ENCODE results near the gene OR5W2. TPM values are rescaled to one million over a fixed set of nuclear protein-coding genes. Genes with fewer than 3 reads are reported as not detected.

OR5W2 gene
- total RNA-seq, 1 donor from 2014 or later = not detected

GRCh38 chr11:55942785-55943392 lies 28.5 kb upstream of the OR5W2 start:
- no peak overlapping the region for H3K9ac ChIP-seq
- H3K36me3 ChIP-seq = no peaks in the 10 kb centered on the region
- H3K27me3 ChIP-seq = no peaks in the 10 kb centered on the region
- no peak for TF ChIP-seq EZH2phosphoT487 (IDR thresholded peaks at IDR 0.05)
- TF ChIP-seq CTCF (IDR thresholded peaks at IDR 0.05) = peak; percentile 78
- no peak overlapping the region for H2AFZ ChIP-seq (replicated peaks)
- H3K36me3 Mint-ChIP-seq = no peaks in the 10 kb centered on the region
- H4K20me1 ChIP-seq (ENCODE audit: low read depth) = no peaks in the 10 kb centered on the region
- no peaks in the 10 kb centered on the region for H3F3A ChIP-seq (ENCODE audit: low read depth)
- H3K27ac Mint-ChIP-seq = no peak overlapping the region
- no peaks in the 10 kb centered on the region for H3K4me1 ChIP-seq
- H3K4me1 Mint-ChIP-seq = no peaks in the 10 kb centered on the region
- H3K4me2 ChIP-seq = no peak overlapping the region
- H3K9me3 ChIP-seq (ENCODE audit: low read depth) = no peaks in the 10 kb centered on the region
- no peak overlapping the region for H3K27ac ChIP-seq
- no peak overlapping the region for H3K4me3 Mint-ChIP-seq
- H3K79me2 ChIP-seq (ENCODE audit: low read depth) = no peaks in the 10 kb centered on the region
- peak; percentile 66 for DNase-seq (ENCODE audit: low spot score)
- H3K4me3 ChIP-seq = no peak overlapping the region
- no peaks in the 10 kb centered on the region for H3K27me3 Mint-ChIP-seq (ENCODE audit: insufficient read depth, low read depth)
- no peaks in the 10 kb centered on the region for H3K9me3 Mint-ChIP-seq

- Histone ChIP-seq H3K36me3 (no peaks in the 10 kb centered on the region), H3K4me3 (no peak within 1 kb of the TSS), H3K4me2 (no peak within 1 kb of the TSS), H3K79me2 (ENCODE audit: low read depth) (no peaks in the 10 kb centered on the region), H4K20me1 (ENCODE audit: low read depth) (no peaks in the 10 kb centered on the region), H3K9me3 (ENCODE audit: low read depth) (no peaks in the 10 kb centered on the region), H3K27ac (no peak within 1 kb of the TSS), H3F3A (ENCODE audit: low read depth) (no peaks in the 10 kb centered on the region), H3K9ac (no peak within 1 kb of the TSS), H3K4me1 (no peaks in the 10 kb centered on the region), H3K27me3 (no peaks in the 10 kb centered on the region), H2AFZ (replicated peaks) (no peak within 1 kb of the TSS)
- Mint-ChIP-seq H3K9me3 (peaks cover 2% of the 10 kb centered on the region), H3K4me3 (no peak within 1 kb of the TSS), H3K36me3 (no peaks in the 10 kb centered on the region), H3K27ac (no peak within 1 kb of the TSS), H3K4me1 (no peaks in the 10 kb centered on the region), H3K27me3 (ENCODE audit: insufficient read depth, low read depth) (no peaks in the 10 kb centered on the region)
- DNase-seq (ENCODE audit: low spot score) = no peak
- TF ChIP-seq EZH2phosphoT487 (IDR thresholded peaks at IDR 0.05) (no peak), EZH2 (IDR thresholded peaks at IDR 0.05) (no peak), CTCF (IDR thresholded peaks at IDR 0.05) (no peak)
Observed at GRCh38 chr11:55936300-55936699, 21.9 kb upstream of the OR5W2 start, which contains the start of gene OR5I1. OR5I1 (minus strand) TSS chr11:55936400; CDS start chr11:55936400, 0 bp downstream.

DNA sequence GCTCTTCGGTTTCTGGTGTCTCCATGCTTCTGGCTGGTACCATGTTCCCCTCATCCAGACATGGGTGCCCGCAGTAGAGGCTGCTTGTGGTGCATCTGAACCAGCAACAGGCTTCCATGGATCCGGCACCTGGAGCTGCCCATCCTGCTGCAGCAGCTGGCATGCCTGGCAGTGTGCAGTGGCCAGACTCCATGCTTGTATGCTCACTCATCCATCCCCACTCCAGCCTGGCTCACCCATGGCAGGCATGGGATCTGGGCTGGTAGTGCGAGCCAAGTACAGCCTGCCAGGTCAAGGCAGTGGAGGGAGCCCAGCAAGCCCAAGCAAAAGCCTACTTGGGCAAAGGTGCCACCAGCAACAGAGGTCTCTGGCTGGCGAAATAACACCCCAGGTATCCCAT lies 6.2 kb upstream of the OR5W2 start:
- Mint-ChIP-seq H3K4me3 (no peak overlapping the region), H3K27me3 (ENCODE audit: insufficient read depth, low read depth) (no peaks in the 10 kb centered on the region), H3K9me3 (peaks cover 6% of the 10 kb centered on the region), H3K27ac (no peak overlapping the region), H3K4me1 (no peaks in the 10 kb centered on the region), H3K36me3 (no peaks in the 10 kb centered on the region)
- no peaks in the 10 kb centered on the region for H3K79me2 ChIP-seq (ENCODE audit: low read depth)
- no peaks in the 10 kb centered on the region for H3K36me3 ChIP-seq
- DNase-seq (ENCODE audit: low spot score) = no peak
- no peak overlapping the region for H2AFZ ChIP-seq (replicated peaks)
- H3K27me3 ChIP-seq = no peaks in the 10 kb centered on the region
- no peak overlapping the region for H3K4me3 ChIP-seq
- H3K4me1 ChIP-seq = no peaks in the 10 kb centered on the region
- H3K9ac ChIP-seq = no peak overlapping the region
- no peak overlapping the region for H3K4me2 ChIP-seq
- no peak for TF ChIP-seq CTCF (IDR thresholded peaks at IDR 0.05)
- H3F3A ChIP-seq (ENCODE audit: low read depth) = no peaks in the 10 kb centered on the region
- no peak overlapping the region for H3K27ac ChIP-seq
- no peaks in the 10 kb centered on the region for H4K20me1 ChIP-seq (ENCODE audit: low read depth)
- peaks cover 7% of the 10 kb centered on the region for H3K9me3 ChIP-seq (ENCODE audit: low read depth)

Data from neural progenitor cell (in vitro differentiated cells).